Muscle layer of colon (tissue), 2 donors: ENCODE data around the gene KCNS1.

Experiments
- H3K27ac ChIP-seq: one replicate; pipeline ENCODE4 v1.7.0; 2013; ENCODE audit warnings: low read depth, mild to moderate bottlenecking, low read length, moderate library complexity
- H3K27me3 ChIP-seq, 2 donors: one replicate each; pipeline ENCODE4 v1.7.0; 2013; ENCODE audit warnings: low read length in 2 of 2, mild to moderate bottlenecking in 2 of 2; ENCODE audit not compliant: insufficient read depth in 2 of 2, control insufficient read depth in 1 of 2
- H3K36me3 ChIP-seq: one replicate; pipeline ENCODE4 v1.7.0; 2013; ENCODE audit warnings: mild to moderate bottlenecking, low read length; ENCODE audit not compliant: insufficient read depth
- H3K4me1 ChIP-seq: one replicate; pipeline ENCODE4 v1.7.0; 2013; ENCODE audit warnings: mild to moderate bottlenecking, low read length; ENCODE audit not compliant: insufficient read depth
- H3K4me3 ChIP-seq, 2 donors: one replicate each; pipeline ENCODE4 v1.7.0; 2013; ENCODE audit warnings: low read length in 2 of 2, low read depth in 1 of 2, mild to moderate bottlenecking in 1 of 2, moderate library complexity in 1 of 2
- H3K9ac ChIP-seq: one replicate; pipeline ENCODE4 v1.7.0; 2013; ENCODE audit warnings: low read length
- H3K9me3 ChIP-seq: one replicate; pipeline ENCODE4 v1.7.0; 2013; ENCODE audit warnings: mild to moderate bottlenecking, low read length
- donor health status: abdominal sarcoma.
- donor health status: Adenocarcinoma of cecum.

The KCNS1 gene

GRCh38 chr20:45042978-45043377, 57.9 kb downstream of the KCNS1 start:
- no peaks in the 10 kb centered on the region for H3K4me1 ChIP-seq
- H3K36me3 ChIP-seq = no peaks in the 10 kb centered on the region
- no peak overlapping the region for H3K4me3 ChIP-seq
- H3K9me3 ChIP-seq = no peaks in the 10 kb centered on the region
- H3K27me3 ChIP-seq = no peaks in the 10 kb centered on the region
- H3K9ac ChIP-seq = no peak overlapping the region
- H3K27ac ChIP-seq = no peak overlapping the region
